HUES6 (cell line): ENCODE results near the gene FGFR2.

ENCODE experiments used
- H3K27ac ChIP-seq: 2 replicates; pipeline ENCODE4 v1.7.0; 2013; ENCODE audit warnings: low read depth, mild to moderate bottlenecking, low read length, inconsistent platforms
- H3K27me3 ChIP-seq: 2 replicates; pipeline ENCODE4 v1.6.1; 2013; ENCODE audit warnings: low read length; ENCODE audit not compliant: control insufficient read depth, insufficient read depth
- H3K36me3 ChIP-seq: 2 replicates; pipeline ENCODE4 v1.6.1; 2013; ENCODE audit warnings: low read length; ENCODE audit not compliant: control insufficient read depth, insufficient read depth
- H3K4me1 ChIP-seq: 2 replicates; pipeline ENCODE4 v1.6.1; 2013; ENCODE audit warnings: low read length; ENCODE audit not compliant: control insufficient read depth, insufficient read depth
- H3K4me3 ChIP-seq: 2 replicates; pipeline ENCODE4 v1.5.1; 2013; ENCODE audit warnings: low read depth, low read length
- H3K9ac ChIP-seq: one replicate; pipeline ENCODE4 v1.6.1; 2013; ENCODE audit warnings: mild to moderate bottlenecking, low read length
- H3K9me3 ChIP-seq: 2 replicates; pipeline ENCODE4 v1.6.1; 2013; ENCODE audit warnings: low read depth, low read length; ENCODE audit not compliant: control insufficient read depth, insufficient read depth

Gene FGFR2

DNA sequence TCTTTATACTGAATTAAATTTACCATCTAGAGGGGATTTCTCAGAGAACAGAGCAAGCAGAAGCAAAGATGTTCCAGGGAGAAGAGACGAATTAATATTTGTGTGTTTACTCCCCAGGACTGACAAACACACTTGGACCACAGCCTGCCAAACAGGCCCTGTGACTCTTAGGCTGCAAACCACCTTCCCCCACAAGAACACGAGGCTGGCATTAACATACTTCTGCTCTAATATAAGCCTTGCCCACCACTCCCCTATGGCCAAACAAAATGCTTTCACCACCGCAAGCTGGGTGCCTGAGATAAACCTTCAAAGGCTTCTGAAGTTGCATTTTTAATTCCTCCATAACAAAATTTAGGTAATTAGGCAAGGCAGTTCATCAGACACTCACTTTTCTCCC, 88.4 kb downstream of the FGFR2 start:
- Histone ChIP-seq H3K36me3 (peaks cover 76% of the 10 kb centered on the region), H3K9ac (no peak overlapping the region), H3K9me3 (no peaks in the 10 kb centered on the region), H3K4me3 (no peak overlapping the region), H3K4me1 (peaks cover 35% of the 10 kb centered on the region), H3K27me3 (no peaks in the 10 kb centered on the region), H3K27ac (0 out of 2 replicates have a peak overlapping the region, but pooled peaks have one; percentile 1)

DNA sequence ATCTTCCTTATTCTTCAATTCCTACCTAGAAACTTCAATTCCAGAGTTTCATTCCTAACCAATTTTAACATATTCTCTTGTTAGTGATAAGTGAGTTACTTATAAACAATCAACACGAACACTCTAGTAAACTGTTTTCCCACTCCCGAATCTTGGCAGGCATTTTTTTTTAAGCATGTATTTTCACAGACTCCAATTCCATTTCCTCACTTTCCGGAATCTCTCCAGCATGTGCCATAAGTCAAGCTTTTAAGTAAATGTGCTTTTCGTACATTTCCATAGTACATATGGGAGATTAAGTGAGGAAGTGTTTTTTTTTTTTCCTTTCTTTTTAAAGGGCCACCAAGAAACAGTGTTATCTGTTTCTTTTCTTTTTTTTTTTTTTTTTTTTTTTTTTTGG, 89.1 kb downstream of the FGFR2 start:
- Histone ChIP-seq H3K4me1 (peaks cover 28% of the 10 kb centered on the region), H3K9me3 (no peaks in the 10 kb centered on the region), H3K4me3 (no peak overlapping the region), H3K9ac (no peak overlapping the region), H3K27me3 (no peaks in the 10 kb centered on the region), H3K27ac (no peak overlapping the region), H3K36me3 (peaks cover 76% of the 10 kb centered on the region)

DNA sequence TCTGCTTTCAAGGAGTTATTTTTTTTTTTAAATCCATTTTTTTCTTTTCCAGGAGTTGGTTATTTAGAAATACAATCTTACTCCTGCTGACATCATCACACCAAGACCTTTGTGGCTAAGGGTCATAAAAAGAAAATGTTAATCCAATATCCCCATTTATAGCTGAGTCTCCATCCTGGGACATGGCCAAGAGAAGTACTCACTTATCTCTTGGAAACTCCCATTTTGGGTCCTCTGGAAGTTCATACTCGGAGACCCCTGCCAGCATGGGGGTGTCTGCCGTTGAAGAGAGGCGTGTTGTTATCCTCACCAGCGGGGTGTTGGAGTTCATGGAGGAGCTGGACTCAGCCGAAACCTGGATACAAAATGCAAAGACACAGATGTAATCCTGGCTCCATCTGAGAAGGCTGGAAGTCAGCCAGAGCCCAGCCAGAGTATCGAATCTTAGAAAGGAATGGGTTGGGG, 94.6 kb downstream of the FGFR2 start:
- H3K36me3 ChIP-seq = peaks cover 89% of the 10 kb centered on the region
- H3K27ac ChIP-seq = no peak overlapping the region
- H3K4me1 ChIP-seq = no peaks in the 10 kb centered on the region
- H3K27me3 ChIP-seq = no peaks in the 10 kb centered on the region
- H3K4me3 ChIP-seq = no peak overlapping the region
- no peak overlapping the region for H3K9ac ChIP-seq
- H3K9me3 ChIP-seq = no peaks in the 10 kb centered on the region

DNA sequence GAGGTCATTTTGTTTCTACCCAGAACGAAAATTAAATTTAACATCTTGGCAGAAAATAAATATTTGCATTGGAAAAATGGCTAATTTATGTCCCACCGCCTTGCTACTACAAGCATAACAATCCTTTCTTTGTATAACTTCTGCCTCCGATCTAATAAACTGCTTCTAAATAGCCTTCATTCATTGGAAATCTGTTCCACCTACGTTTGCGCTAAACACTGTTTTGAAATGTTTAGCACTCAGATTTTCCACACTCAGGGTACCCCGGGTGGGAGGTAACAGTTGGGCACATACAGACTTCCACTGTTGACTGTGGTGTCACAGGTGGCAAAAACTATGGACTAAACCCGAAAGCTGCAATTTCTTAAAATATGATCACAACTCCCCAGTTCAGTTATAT, 96.4 kb downstream of the FGFR2 start:
- no peaks in the 10 kb centered on the region for H3K4me1 ChIP-seq
- peaks cover 92% of the 10 kb centered on the region for H3K36me3 ChIP-seq
- no peak overlapping the region for H3K4me3 ChIP-seq
- no peaks in the 10 kb centered on the region for H3K9me3 ChIP-seq
- no peaks in the 10 kb centered on the region for H3K27me3 ChIP-seq
- no peak overlapping the region for H3K9ac ChIP-seq
- H3K27ac ChIP-seq = no peak overlapping the region

DNA sequence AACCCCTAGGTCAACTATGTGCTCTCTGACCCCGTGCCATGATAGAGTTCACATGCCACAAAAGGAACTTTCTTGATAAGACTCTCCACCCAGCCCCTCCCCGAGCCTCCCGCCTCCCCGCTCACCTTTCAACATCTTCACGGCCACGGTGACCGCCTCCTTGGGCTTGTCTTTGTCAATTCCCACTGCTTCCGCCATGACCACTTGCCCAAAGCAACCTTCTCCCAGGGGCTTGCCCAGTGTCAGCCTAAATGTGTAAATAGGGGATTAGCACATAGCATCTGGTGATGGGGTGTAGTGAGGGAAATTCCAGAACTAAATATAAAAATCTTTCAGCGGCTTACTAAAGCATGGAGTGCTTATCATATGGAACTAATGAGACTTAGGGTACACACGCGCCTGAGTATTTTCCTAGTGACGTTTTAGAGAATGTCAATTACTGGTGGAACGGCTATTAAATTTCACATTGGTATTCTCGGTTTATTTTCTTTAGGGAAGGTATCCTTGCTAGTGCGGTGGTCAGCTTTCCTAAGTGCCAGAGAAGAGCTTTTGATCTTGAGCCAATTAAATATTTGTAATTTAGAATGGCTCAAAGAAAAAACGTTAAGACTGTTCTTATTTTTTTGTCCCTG, 97.4 kb downstream of the FGFR2 start:
- H3K4me3 ChIP-seq = no peak overlapping the region
- no peaks in the 10 kb centered on the region for H3K4me1 ChIP-seq
- peaks cover 95% of the 10 kb centered on the region for H3K36me3 ChIP-seq
- no peak overlapping the region for H3K9ac ChIP-seq
- no peaks in the 10 kb centered on the region for H3K9me3 ChIP-seq
- no peak overlapping the region for H3K27ac ChIP-seq
- no peaks in the 10 kb centered on the region for H3K27me3 ChIP-seq

DNA sequence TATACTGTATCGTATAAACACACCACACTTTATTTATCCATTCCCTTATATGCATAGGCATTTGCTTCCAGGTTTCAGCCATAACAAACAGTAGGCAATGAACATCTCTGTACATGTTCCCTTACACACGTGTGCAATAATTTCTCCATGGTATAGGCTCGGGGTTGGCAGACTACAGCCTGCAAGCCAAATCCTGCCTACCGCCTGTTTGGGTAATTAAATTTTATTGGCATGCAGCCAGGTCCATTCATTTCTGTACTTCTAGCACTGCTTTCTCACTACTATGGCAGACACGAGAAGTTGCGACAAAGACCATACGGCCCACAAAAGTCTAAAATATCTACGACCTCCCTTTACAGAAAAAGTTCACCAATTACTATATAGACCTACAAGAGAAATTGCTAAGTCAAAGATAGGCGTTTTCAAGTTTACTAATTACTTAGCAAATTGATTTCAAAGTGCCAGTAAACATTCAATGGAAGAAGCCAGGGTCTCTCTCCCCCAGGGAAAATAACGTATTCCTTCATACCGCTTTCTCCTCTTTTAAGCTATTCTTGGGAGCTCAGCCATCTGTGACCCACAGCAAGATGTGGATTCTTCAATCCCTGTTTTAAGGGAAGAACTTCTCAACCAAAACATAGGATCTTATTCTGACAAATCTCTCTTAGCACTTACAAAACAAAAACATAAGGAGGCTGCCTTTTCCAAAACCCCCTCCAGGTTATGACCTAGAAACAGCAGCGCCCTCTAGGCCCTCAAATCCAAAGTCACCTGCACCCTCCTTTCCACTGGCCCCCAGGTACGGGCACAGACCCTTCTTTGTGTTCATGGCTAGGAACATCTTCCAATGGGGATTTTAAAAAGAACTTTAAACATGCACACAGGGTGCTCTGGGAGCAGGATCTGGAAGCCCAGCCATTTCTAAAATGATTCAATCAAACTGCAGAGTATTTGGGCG, 100.5 kb downstream of the FGFR2 start:
- H3K36me3 ChIP-seq = peaks cover 91% of the 10 kb centered on the region

DNA sequence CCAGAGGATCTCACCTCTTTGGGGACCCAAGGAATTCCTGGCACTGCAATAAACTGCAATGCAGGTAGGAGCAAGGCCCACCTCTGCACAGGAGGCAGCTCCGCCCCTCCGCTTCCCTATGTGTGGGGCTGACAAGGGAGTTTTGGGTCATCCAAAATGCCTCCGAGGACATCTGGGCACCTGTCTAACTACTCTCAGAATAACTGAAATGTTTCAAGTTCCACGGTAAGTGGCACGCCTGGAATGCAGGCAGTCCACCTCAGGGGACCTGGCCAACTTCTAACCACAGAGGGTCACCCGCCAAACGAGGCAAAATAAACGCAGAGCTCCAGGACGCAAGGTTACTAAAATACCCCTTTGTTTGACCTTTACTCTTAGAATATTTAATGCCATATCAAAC, 102.5 kb downstream of the FGFR2 start:
- Histone ChIP-seq H3K9ac (no peak overlapping the region), H3K27me3 (no peaks in the 10 kb centered on the region), H3K4me1 (peaks cover 6% of the 10 kb centered on the region; the same call in 1 of the 2 replicates), H3K9me3 (no peaks in the 10 kb centered on the region), H3K4me3 (no peak overlapping the region), H3K36me3 (peaks cover 80% of the 10 kb centered on the region), H3K27ac (no peak overlapping the region)

More for the DNA sequence above, 100.5 kb downstream of the FGFR2 start:
- no peak overlapping the region for H3K9ac ChIP-seq
- H3K27ac ChIP-seq = no peak overlapping the region
- no peaks in the 10 kb centered on the region for H3K27me3 ChIP-seq
- H3K4me3 ChIP-seq = no peak overlapping the region
- no peaks in the 10 kb centered on the region for H3K9me3 ChIP-seq
- H3K4me1 ChIP-seq = peaks cover 6% of the 10 kb centered on the region; the same call in 1 of the 2 replicates

DNA sequence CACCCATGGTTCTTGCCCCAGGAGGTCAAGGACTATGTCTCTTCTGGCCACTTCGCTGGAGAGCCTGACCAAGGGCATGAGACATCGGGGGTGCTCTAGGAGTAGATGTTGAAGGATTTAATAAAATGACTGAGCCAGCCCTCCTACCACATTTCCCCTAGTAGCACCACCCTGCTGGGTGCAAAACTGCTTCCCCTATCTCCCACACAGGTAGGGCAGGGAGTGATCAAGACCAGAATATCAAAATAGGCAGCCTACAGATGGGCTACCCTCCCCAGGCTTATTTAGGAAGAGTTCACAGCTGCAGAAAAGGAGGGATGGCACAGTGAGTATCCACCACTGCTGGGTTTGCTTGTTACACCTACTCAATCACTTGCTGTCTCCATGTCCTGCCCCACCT, 103.9 kb downstream of the FGFR2 start:
- H3K27me3 ChIP-seq = no peaks in the 10 kb centered on the region
- H3K27ac ChIP-seq = no peak overlapping the region
- H3K9ac ChIP-seq = no peak overlapping the region
- H3K4me3 ChIP-seq = no peak overlapping the region
- H3K36me3 ChIP-seq = peaks cover 71% of the 10 kb centered on the region
- peaks cover 6% of the 10 kb centered on the region; the same call in 1 of the 2 replicates for H3K4me1 ChIP-seq
- no peaks in the 10 kb centered on the region for H3K9me3 ChIP-seq

DNA sequence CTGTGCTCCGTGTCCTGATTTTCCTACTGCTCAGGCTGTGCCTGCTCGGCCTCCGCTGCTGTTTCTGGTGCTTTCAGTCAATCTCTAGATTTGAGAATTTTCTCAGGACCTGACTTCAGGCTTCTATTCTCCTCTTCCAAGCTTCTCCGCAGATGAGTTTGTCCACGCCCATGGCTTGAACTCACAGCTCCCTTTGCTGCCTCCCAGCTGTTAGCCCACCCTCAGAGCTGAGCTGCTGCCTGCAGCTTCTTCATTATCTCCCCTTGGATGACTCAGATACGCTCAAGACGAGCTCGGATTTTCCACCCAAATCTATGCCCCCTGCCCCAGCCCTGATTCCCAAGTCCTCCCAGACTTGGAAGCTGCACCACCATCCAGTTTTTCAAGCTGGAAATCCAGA, 104.7 kb downstream of the FGFR2 start:
- H3K4me1 ChIP-seq = peaks cover 6% of the 10 kb centered on the region; the same call in 1 of the 2 replicates
- H3K9ac ChIP-seq = no peak overlapping the region
- H3K27ac ChIP-seq = no peak overlapping the region
- H3K9me3 ChIP-seq = no peaks in the 10 kb centered on the region
- no peak overlapping the region for H3K4me3 ChIP-seq
- peaks cover 67% of the 10 kb centered on the region for H3K36me3 ChIP-seq
- no peaks in the 10 kb centered on the region for H3K27me3 ChIP-seq

DNA sequence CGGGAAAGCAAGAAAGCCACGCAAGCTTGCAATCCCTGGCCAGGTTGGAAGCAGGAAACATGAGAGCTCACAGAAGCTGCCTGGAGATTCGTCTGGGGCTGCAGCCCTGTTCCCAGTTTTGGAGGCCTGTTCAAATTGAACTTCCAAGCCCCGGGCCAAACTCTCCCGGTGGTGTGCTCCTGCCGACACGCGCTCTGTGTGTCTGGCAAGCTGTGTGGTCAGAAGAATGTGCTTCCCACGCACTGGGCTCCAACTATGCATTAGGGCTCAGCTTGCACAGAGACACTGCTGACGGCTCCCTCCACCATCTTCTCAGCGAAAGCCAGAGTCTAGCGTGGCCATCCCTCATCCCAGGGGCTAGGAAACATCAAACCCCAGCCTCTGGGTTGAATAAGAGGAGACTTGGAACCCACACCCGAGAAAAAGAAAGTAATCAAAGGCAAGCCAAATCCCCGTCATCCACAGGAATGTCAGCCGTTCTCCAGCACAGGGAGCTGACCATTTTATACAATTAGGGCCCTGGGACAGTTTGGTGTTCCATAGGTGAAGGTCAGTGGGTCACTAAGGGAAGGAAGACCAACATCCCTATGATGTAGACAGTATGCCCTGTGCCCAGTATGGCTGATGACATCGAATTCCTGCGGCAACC, 107.2 kb downstream of the FGFR2 start:
- Histone ChIP-seq H3K27ac (no peak overlapping the region), H3K4me1 (peaks cover 6% of the 10 kb centered on the region; the same call in 1 of the 2 replicates), H3K27me3 (no peaks in the 10 kb centered on the region), H3K36me3 (peaks cover 69% of the 10 kb centered on the region), H3K4me3 (no peak overlapping the region), H3K9me3 (no peaks in the 10 kb centered on the region), H3K9ac (no peak overlapping the region)
